ENCODE measurements around the gene PLG. TPM values are rescaled to one million over a fixed set of nuclear protein-coding genes. Genes with fewer than 3 reads are reported as not detected.
"Not testable (repeated sequence)": the region's sequence is repeated elsewhere in the genome, so short reads cannot be mapped to it uniquely, and the experiment has no call there.

PLG gene
- total RNA-seq, 1 donor from 2014 or later, result not detected

DNA sequence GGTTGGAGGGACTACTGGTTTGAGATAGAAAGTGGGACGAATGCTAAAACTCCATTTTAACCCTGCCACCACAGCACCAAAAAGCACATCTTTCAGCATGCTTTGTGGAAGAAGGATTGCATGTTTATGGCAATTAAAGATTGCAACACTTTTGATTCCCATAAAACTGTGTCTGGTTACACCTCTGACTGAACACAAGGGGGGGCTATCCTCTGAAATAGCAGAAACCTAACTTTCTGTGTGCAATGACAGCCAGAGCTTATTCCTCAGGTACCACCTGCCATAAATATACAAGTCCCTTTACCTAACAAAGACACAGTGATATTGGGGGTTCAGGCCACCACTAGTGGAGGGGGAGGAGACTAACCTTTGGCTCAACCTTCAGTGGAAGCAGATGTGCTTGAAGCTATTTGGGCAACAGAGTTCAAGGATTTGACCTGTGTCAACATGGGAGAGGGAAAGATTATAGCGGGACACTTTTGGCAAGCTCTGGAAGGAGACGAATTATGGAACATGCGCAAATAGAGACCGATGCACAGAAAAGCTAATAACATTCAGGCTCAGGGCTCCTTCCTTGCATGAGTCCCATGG, 9.6 kb upstream of the PLG start:
- TF ChIP-seq, protein P1, sequence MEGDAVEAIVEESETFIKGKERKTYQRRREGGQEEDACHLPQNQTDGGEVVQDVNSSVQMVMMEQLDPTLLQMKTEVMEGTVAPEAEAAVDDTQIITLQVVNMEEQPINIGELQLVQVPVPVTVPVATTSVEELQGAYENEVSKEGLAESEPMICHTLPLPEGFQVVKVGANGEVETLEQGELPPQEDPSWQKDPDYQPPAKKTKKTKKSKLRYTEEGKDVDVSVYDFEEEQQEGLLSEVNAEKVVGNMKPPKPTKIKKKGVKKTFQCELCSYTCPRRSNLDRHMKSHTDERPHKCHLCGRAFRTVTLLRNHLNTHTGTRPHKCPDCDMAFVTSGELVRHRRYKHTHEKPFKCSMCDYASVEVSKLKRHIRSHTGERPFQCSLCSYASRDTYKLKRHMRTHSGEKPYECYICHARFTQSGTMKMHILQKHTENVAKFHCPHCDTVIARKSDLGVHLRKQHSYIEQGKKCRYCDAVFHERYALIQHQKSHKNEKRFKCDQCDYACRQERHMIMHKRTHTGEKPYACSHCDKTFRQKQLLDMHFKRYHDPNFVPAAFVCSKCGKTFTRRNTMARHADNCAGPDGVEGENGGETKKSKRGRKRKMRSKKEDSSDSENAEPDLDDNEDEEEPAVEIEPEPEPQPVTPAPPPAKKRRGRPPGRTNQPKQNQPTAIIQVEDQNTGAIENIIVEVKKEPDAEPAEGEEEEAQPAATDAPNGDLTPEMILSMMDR (IDR thresholded peaks at IDR 0.05), result peak; percentile 27
- H3K27ac Mint-ChIP-seq (ENCODE audit: unreplicated experiment), result no peak overlapping the region
- H3K9me3 Mint-ChIP-seq (ENCODE audit: low read depth), result peaks cover 20% of the 10 kb centered on the region
- no peak for DNase-seq (ENCODE audit: low spot score)
- no peak overlapping the region for H3K4me3 Mint-ChIP-seq (ENCODE audit: unreplicated experiment)
- peaks cover 2% of the 10 kb centered on the region for H3K36me3 Mint-ChIP-seq (ENCODE audit: low read depth)
- H3K4me1 Mint-ChIP-seq (ENCODE audit: low read depth), result no peaks in the 10 kb centered on the region
- H3K27me3 Mint-ChIP-seq (ENCODE audit: low read depth), result no peaks in the 10 kb centered on the region

DNA sequence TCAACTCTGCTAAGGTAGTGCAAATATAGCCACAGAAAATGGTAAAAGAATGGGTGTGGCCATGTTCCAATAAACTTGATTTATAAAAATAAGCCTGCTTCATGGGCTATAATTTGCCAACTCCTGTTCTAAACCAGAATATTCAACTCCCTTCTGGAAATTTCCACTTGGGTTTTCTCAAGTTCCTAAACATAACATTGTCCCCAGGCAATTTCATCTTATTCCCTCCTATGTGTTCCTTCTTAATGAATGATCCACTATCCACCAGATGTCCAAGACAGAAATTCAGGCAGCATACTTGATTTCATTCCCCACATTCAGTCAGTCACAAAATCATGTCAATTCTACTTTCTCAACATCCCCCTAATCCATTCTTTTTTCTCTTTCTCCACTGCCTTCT, 7.0 kb upstream of the PLG start:
- H3K27ac Mint-ChIP-seq (ENCODE audit: unreplicated experiment); DNase-seq (ENCODE audit: low spot score); H3K4me1 Mint-ChIP-seq (ENCODE audit: low read depth); H3K27me3 Mint-ChIP-seq (ENCODE audit: low read depth); H3K4me3 Mint-ChIP-seq (ENCODE audit: unreplicated experiment); H3K36me3 Mint-ChIP-seq (ENCODE audit: low read depth): not testable (repeated sequence)
- H3K9me3 Mint-ChIP-seq (ENCODE audit: low read depth), result peaks cover 19% of the 10 kb centered on the region

DNA sequence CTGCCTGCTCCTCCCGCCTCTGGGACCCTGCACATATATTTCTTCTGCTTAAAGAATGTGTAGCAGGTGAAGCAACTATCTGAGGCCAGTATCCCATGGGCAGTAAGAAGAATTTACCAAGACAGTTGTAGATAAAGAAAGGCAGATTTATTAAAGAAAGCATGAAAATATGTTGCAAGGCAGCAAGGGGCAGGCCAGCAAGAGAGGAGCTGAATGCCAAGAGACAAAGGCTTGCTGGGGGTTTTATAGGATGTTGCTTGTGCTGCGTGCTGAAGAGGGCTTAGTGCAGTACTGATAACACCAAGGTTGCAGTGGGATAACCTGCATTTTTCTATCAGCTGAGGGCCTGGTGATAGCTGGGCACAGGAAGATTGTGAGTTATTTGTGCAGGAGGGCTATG, 6.4 kb upstream of the PLG start:
- H3K27ac Mint-ChIP-seq (ENCODE audit: unreplicated experiment); H3K27me3 Mint-ChIP-seq (ENCODE audit: low read depth); DNase-seq (ENCODE audit: low spot score); H3K4me3 Mint-ChIP-seq (ENCODE audit: unreplicated experiment); H3K4me1 Mint-ChIP-seq (ENCODE audit: low read depth); H3K36me3 Mint-ChIP-seq (ENCODE audit: low read depth): not testable (repeated sequence)
- peaks cover 17% of the 10 kb centered on the region for H3K9me3 Mint-ChIP-seq (ENCODE audit: low read depth)

DNA sequence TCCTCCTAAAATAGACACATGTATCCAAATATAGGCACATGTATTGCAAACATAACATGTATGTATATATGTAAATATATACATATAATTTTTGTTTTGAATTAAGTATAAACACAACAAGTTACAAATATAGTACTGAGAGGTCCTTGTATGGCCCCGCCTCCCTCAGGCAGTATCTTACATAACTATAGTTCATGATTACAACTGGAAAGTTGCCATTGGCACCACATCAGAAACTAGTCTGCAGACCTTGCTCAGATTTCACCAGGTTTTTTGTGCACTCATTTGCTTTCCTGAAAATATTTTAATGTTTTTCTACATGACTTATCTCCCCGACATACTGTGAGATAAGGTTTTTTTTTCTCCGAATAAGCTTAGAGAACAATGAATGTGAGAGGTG, 5.2 kb upstream of the PLG start:
- H3K4me3 Mint-ChIP-seq (ENCODE audit: unreplicated experiment); DNase-seq (ENCODE audit: low spot score); H3K4me1 Mint-ChIP-seq (ENCODE audit: low read depth); H3K27me3 Mint-ChIP-seq (ENCODE audit: low read depth); H3K27ac Mint-ChIP-seq (ENCODE audit: unreplicated experiment); H3K36me3 Mint-ChIP-seq (ENCODE audit: low read depth): not testable (repeated sequence)
- H3K9me3 Mint-ChIP-seq (ENCODE audit: low read depth), result peaks cover 11% of the 10 kb centered on the region

DNA sequence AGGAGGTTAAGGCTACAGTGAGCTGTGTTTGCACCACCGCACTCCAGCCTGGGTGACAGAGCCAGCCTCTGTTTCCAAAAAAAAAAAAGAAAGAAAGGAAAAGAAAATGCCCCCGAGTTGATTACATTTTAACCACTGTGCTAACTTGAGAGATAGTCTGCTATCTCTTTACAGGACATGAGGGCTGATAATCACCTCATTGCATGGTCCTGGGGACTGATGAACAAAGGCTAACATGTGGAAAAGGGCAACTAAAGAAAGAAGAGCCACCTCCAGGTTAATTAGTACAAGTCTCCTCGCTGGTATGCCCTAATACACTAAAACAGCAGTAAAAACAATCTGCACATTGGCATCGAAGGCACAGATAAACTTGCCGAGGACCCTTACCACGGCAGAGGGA, 4.2 kb upstream of the PLG start:
- Mint-ChIP-seq H3K4me1 (ENCODE audit: low read depth) (no peaks in the 10 kb centered on the region), H3K9me3 (ENCODE audit: low read depth) (peaks cover 9% of the 10 kb centered on the region), H3K27me3 (ENCODE audit: low read depth) (peaks cover 3% of the 10 kb centered on the region), H3K36me3 (ENCODE audit: low read depth) (peaks cover 2% of the 10 kb centered on the region), H3K4me3 (ENCODE audit: unreplicated experiment) (no peak overlapping the region), H3K27ac (ENCODE audit: unreplicated experiment) (no peak overlapping the region)
- TF ChIP-seq, protein P1 (IDR thresholded peaks at IDR 0.05), result no peak
- DNase-seq (ENCODE audit: low spot score), result no peak

DNA sequence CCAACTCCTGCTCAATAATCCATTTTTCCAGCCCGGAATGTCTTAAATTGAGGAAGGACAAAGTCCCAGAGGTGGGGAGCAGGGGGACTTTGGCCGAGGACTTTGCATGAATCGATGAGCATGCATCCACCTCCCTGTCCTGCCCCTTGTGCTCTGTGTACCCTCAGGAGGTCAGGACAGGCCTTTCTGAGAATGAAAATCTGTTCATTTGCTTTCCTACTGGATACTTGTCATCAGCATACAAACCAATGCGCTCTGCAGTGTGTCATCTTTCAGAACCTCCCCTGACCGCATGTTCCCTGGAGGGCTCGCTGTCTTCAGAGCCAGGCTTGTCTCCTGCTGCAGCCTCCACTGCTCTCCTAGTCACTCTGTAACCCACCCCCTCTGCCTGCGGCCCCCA, 2.6 kb downstream of the PLG start:
- H3K4me1 Mint-ChIP-seq (ENCODE audit: low read depth); H3K9me3 Mint-ChIP-seq (ENCODE audit: low read depth); H3K36me3 Mint-ChIP-seq (ENCODE audit: low read depth); H3K4me3 Mint-ChIP-seq (ENCODE audit: unreplicated experiment); DNase-seq (ENCODE audit: low spot score); H3K27ac Mint-ChIP-seq (ENCODE audit: unreplicated experiment); H3K27me3 Mint-ChIP-seq (ENCODE audit: low read depth): not testable (repeated sequence)

DNA sequence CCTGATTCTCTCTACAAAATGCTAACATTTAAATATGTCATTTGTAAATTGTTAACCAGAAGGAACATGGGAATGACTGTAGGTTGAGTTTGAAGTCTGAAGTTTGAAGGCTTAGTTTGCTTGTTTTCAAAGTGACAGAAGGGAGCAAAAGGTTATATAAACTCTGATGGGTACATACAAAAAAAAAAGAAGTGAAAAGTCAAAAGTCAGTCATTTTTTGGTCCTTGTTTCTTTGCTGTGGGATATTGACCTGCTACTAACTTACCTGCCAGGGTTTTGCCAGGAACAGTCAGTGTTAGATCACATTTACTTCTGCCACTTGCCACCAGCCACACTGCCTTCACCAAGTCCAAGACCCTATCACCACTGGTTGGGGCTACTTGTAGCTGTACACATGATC, 6.9 kb downstream of the PLG start:
- not testable (repeated sequence) for H3K27me3 Mint-ChIP-seq (ENCODE audit: low read depth); H3K9me3 Mint-ChIP-seq (ENCODE audit: low read depth); DNase-seq (ENCODE audit: low spot score); H3K4me3 Mint-ChIP-seq (ENCODE audit: unreplicated experiment); H3K36me3 Mint-ChIP-seq (ENCODE audit: low read depth); H3K27ac Mint-ChIP-seq (ENCODE audit: unreplicated experiment); H3K4me1 Mint-ChIP-seq (ENCODE audit: low read depth)

DNA sequence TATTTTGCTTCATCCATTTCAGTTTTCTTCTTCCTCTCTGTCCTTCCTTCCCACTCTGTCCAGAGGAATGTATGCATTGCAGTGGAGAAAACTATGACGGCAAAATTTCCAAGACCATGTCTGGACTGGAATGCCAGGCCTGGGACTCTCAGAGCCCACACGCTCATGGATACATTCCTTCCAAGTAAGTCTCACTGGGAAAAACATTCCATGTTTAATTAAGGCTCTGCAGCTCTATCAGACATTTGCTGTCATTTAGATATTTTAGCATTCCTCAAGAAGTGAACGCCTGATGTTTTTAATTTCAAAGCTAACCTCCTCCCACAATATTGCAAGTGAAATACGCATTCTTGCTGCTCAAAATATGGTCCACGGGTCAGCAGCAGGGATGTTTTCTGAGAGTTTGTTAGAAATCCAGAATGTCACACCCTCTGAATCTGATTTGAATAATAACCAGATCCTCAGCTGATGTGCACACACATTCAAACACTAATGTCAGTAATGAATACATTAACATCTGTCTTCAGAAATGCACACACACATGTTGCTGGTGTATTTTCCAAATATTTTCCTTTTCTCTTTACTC, 12.8 kb downstream of the PLG start:
- peak overlapping the region; percentile 62 for H3K27ac Mint-ChIP-seq (ENCODE audit: unreplicated experiment)
- H3K4me3 Mint-ChIP-seq (ENCODE audit: unreplicated experiment), result no peak overlapping the region
- no peak for DNase-seq (ENCODE audit: low spot score)
- TF ChIP-seq, protein P1 (IDR thresholded peaks at IDR 0.05), result no peak
- peaks cover 16% of the 10 kb centered on the region for H3K4me1 Mint-ChIP-seq (ENCODE audit: low read depth)
- no peaks in the 10 kb centered on the region for H3K9me3 Mint-ChIP-seq (ENCODE audit: low read depth)
- no peaks in the 10 kb centered on the region for H3K27me3 Mint-ChIP-seq (ENCODE audit: low read depth)
- no peaks in the 10 kb centered on the region for H3K36me3 Mint-ChIP-seq (ENCODE audit: low read depth)
